IPS-NIHi11 (cell line): ENCODE measurements around the gene CHRNA9.

Source experiments
- DNase-seq: peaks from one replicate; pipeline ENCODE4 v3.0.0; 2012; ENCODE audit warnings: mixed read lengths, low spot score

Gene CHRNA9

DNA sequence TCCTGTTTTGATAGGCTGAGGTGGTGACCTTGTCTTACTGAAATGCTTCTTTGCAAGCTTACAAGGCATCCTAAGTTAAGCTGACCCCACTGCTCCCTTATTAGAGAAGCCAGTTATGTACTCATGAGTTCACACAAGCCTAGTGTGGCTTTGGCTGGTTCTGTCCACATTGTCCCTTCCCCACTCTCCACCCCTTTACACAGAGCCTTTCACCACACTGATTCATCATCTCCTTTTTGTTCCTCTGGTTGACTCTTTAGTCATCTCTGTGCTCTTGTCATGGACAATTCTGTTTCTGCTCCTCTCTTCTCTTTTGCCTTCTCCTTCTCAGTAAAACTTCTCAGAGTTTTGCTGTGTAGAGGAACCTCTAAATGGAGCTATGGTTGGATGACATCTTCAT, 4.9 kb downstream of the CHRNA9 start:
- no peak for DNase-seq

DNA sequence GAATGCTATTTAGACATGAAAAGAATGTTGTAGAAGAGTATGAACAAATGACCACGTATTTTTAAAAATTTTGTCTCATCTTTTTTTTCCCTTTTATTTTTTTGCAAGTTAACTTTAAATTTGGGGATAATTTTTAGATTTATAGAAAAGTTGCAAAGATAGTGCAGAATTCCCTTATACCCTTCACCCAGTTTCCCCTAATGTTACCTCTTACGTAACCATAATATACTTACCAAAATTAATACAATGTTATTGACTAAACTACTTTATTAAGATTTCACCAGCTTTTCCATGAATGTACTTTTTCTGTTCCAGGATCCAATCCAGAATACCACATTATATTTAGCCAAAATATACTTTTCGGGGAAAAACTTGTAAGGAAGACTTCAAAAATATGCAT, 12.3 kb downstream of the CHRNA9 start:
- no peak for DNase-seq

DNA sequence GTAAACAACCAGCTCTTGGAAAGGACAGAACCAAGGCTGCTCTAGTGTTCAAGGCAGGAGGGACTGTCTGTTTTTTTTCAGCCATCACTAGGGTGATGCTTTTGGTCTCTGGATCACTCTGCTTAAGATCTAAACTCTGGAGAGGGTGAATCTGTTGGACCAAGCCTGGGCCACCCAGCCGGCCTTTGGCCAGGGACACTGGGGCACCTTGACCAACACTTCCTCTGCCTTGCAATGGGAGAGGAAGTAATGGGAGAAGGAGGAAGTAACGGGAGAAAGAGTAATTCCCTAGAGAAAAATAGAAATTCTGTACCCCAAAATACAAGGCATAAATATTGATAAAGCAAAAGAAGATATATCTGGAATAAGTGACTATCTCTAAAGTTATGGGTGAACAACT, 12.9 kb downstream of the CHRNA9 start:
- DNase-seq: no peak

DNA sequence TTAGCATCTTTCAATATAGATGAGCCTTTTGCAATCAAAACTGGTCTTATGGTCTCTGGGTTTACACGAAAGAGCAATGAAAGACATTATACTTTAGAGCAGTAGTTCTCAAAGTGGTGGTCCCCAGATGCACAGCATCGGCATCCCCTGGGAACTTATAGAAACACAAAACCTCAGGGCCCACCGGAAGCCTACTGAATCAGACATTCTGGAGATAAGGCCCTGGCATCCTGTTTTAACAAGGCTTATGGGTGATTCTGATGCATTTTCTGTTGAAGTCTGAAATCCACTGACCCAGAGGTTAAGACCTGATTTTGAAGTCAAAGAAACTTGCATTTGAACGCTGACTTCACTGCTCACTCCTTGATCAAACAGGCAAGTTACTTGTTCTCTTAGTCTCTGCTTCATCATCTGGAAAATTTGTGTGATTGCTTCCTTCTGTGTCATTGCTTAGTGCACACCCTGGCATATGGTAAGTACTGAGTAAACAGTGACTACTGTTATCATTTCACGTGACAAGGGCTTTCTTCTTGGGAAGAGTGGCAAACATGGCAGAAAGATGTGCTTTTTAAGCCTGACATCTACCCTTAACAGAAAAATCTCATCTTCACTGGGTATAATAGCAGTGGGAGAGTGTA, 14.5 kb downstream of the CHRNA9 start:
- DNase-seq: no peak

DNA sequence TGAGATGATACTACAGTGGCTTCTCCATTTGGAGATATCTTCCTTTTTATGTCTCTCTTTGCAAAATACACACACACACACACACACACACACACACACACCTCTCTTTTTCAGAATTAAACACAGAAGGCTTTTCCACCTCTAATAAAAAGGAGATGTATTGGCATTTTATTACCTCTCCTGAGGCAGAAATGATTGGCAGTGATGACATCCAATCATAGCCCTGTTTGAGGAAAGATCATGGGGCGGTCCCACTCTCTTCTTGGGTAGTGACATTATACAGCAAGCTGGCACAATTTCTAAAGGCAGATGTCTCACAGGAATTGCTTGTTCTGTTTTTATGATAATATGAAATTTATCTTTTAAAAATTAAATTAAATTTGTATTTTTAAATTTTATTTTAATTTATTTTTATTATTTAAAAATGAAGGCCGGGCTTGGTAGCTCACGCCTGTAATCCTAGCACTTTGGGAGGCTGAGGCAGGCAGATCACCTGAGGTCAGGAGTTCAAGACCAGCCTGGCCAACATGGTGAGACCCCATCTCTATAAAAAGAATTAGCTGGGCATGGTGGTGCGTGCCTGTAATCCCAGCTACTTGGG, 15.6 kb downstream of the CHRNA9 start:
- no peak for DNase-seq

DNA sequence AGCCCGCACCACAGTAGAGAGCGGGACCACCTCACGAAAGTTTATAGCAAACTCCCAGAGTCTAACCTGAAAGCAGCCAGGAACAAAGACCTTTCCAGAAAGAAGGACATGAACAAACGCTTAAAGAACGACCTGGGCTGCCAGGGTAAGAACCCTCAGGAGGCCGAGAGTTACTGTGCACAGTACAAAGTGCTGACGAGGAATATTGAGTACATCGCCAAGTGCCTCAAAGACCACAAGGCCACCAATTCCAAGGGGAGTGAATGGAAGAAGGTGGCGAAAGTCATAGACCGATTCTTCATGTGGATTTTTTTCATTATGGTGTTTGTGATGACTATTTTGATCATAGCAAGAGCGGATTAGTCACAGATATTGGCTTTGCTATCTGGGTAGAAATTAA, 19.0 kb downstream of the CHRNA9 start:
- DNase-seq: no peak

DNA sequence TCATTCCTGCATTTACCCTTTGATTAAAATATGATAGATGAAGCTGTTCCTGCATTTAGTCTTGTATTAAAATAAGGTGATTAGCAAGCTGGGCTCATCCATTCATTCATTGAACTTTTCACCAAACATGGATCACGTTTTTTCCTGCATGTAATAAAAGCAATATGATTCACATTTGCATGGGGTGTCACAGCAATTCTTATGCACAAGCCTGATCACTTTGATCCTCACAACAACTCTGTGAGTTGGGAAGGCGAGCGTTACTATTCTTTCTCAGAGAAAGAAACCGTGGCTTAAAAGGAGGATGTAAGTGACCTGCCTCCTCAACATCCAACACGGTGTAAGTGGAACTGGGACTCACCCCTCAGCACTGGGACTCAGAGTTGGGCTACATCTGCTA, 20.0 kb downstream of the CHRNA9 start:
- DNase-seq: no peak

DNA sequence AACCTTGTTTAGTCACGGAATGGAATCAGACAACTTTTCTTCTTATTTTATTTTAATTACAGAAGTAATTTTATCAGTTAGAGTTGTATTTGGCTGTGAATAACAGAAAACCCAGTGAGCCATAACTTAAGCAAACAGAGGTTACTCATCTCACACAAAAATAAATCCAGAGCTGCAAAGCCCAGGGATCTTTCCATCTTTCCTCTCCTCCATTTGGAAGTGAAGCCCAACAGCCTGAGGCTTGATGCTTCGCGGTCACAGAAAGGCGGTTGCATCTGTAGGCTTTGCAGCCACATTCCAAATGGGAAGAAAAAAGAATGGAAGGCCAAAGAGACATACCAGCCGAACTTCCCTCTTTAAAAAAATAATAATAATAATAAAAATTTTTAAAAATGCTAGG, 22.6 kb downstream of the CHRNA9 start:
- no peak for DNase-seq

DNA sequence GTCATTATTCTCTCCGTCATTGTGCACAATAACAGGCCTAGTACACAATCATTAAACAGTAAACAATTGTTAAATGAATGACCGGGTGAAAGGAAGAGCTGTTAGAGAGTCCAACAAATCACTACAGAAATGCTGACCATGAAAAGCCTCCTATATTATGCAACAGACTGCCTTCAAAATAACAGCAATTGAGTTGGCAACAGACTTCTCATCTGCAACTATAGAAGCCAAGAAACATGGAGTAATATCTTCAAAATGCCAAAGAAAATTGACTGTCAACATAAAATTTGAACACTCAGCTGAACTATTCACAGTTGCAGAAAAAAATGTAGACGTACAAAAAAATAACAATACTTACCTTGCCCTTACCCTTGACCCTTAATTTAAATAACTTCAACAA, 26.2 kb downstream of the CHRNA9 start:
- DNase-seq: no peak

DNA sequence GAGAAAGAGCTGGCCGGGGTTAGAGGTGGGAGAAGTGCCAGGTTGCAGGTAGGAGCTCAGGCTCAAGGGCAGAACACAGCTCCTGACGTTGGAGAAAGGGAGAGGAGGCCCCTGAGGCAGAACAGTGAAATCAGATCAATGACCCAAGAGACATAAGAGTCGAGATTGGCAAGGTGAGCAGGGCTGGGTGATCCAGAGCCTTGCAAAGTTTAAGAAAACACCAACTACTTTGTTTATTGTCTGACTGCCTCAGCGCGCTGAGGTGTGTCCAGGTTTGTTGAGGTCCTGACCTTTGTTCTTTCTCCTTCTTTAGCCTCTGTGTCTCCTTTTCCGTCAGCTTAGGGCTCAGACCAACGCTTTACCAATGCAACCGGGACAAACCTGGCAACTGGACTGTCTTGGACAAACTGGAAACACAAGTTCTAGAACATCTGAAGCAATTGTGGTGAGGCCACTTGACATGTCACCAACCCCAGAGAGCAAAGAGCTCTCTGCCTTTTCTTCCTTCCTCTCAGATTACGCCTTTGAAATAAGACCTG, 28.3 kb downstream of the CHRNA9 start:
- DNase-seq: no peak

DNA sequence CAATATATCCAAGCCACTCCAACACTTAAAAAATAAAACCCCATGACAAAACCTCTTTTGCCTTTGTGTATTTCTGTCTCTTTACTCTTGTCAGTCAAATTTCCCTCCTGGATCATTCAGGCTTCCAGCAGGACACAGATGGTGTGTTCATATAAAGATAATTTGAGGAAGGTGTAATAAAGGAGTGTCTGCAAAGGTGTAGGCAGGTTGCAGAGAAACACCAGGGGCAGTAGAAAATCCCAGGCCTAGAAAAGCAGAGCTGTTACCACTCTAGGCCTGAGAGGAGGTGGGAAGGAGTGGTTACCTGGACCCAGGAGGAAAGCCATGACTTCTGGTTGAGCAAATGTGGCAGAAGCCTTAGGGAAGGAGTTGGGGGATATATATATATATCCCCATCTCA, 28.8 kb downstream of the CHRNA9 start:
- no peak for DNase-seq

DNA sequence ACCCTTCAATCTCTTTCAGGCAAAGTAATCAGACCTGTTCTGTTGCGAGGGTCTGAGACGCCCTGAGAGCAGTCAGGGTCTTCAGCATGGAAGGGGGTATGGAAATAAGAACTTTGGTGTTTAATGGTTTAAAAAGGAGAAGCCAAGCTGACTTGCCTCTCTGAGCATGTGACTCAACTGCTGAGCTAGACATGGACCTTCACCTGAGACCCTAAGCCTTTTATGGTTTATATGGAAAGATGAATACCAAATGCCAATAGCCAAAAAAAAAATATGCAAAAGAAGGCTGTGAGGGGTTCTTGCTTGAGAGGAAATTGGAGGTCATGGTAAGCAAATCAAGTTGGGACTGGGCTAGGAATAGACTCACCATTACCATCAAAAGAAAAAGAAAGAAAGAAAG, 30.6 kb downstream of the CHRNA9 start:
- DNase-seq: no peak

DNA sequence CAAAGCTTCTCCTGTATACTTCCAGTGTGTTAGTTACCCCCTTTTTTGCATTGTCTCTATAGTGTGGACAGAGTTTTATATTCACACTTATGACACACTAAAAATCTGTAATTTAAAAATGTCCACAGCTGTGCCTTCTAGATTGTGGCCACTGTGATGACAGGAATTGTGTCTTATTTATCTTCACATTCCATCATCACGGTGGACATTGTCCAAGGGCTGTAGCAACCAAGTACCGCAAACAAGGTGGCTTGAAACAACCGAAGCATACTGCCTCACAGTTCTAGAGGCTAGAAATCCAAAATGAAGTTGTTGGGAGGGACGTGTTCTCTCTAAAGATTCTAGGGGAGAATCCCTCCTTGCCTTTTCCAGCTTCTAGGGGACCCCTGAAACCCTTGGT, 32.3 kb downstream of the CHRNA9 start:
- no peak for DNase-seq

DNA sequence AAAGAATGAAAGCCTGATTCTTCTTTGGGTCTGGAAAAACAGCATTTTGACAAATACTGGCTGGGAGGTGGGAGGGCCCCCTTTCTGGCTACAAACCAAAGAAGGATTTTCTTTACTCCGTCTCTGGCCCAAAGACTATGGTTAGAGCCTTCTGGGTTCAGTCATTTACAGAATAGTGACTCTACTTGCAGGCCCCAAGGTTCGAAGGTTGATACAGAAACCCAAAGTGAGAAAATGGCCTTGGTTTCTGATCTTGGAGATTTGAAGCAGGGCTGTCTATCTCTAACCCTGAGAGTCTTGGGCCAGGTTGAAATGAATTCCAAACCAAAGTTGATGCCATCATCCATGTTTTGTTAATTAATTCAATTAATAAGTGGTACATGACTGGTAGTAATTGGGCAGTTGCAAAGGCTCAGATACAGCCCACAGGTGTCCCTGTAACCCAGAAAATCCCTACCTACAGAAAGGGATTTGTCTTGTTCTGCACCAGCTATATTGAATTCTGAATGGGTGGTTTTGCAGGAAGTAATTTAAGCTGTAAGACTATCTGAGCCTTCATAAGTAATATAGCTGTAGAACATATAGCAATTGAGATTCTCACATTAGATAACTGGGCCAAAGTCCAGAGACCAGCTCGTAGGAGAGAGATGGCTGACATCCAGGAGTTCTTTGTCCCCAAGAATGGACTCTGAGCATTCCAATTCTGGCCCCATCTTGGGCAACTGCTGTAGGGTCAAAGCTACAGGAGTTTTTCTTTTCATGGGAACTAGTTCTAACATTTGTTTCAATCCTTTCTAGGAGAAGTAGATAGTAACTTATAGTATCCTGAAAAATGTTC, 34.5 kb downstream of the CHRNA9 start:
- DNase-seq: no peak

DNA sequence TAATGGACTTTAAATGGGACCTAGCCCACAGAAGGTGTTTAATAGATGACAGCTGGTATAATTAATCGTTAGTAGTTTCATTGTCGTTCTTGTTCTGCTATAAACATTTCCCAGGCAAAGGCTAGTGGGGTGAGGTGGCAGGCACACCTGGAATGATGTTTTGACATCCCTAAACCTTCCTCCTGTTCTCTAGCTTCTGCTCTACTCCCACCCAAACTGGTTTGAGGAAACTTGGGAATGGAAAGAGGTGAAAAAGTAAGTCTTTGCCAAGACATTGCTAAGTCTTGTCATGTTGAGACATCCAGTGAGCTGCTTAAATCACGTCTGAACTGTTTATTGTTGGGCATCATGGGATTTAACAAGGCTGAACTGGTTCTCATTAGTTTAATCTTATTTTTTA, 37.5 kb downstream of the CHRNA9 start:
- DNase-seq: no peak

DNA sequence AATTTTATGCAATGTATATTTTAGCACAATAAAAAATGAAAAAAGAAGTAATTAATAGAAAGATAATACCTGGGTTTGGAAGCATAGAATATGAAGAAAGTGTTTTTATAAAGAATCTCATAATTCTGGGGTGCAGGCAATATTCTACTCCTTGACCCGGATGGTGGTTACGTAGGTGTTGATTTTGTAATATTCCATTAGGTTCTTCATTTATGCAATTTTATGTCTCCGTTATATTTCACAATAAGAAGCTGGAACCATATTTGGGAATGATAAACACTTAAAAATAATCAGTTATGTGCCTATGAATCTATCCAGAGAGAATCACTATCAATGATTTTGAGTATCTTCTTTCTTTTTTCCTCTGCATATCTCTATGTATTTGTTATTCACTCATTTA, 38.5 kb downstream of the CHRNA9 start:
- no peak for DNase-seq

DNA sequence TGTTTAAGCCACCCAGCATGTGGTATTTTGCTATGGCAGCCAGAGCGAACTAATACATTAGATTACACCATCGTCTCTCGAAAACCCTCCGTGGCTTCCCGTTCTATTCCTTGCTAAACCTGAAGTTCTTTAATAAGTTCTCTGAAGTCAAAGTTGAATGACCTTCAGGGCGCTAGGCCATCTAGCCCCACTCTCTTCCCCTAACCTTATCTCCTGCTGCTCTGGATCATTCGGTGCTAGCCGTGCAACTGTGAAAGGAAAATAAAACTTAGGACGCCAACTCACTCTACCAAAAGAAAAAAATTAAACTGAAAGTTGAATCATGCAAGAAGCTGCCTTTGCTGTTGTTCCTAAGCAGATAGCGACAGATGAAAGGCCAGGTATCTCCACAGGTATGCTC, 40.0 kb downstream of the CHRNA9 start:
- DNase-seq: no peak

DNA sequence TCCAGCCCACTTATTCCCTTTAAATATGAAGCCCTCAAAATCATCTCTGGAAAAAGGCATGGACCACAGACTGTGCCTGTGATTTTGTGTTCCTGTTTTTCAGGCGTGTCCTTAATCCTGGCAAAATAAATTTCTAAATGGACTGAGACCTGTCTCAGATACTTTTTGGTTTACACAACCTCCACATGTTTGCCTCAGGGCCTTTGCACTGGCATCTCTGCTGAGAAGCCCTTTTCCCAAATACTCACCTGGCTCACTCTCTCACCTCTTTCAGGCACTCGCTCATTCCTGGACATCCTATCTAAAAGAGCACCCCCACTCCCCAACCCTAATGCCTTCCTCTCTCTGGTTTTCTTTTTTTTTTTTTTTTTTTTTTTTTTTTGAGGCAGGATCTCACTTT, 40.5 kb downstream of the CHRNA9 start:
- no peak for DNase-seq

DNA sequence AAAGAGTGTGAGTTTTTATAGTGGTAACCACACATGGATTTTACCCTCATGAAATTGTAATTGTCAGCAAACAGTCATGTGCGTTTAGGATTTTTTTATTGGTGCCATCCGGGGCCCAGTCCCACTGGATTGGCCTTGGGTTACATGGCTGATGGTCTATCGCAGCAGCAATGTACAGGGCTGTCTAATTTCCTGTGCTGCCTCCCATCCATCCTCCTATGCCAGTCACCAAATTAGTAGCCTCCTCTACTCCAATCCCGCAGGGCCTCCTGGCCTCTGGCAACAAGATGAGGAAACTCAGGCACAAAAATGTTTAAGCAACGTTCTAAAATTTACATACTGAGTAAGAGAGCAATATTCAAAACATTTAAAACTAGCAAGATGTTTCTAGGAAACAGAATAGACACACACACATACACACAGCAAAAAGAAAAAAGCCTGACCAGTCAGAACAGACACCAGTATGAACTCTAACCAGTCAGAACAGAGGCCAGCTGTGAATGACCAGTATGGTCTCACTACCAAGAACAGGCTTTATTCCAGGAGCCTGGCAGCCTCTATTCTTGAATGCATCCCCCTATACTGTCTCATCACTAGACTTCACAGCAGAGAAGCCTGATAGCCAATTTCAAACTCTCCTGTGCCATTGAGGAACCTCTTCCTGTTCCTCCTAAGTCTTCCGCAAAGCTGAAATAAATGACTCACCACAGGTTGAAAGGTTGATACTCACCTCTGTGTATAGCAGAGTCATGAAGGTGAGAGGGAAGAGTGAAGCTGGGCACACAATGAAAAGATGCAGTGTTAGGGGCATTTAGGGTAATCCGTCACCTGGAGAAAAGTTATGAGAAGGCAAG, 42.6 kb downstream of the CHRNA9 start:
- no peak for DNase-seq

DNA sequence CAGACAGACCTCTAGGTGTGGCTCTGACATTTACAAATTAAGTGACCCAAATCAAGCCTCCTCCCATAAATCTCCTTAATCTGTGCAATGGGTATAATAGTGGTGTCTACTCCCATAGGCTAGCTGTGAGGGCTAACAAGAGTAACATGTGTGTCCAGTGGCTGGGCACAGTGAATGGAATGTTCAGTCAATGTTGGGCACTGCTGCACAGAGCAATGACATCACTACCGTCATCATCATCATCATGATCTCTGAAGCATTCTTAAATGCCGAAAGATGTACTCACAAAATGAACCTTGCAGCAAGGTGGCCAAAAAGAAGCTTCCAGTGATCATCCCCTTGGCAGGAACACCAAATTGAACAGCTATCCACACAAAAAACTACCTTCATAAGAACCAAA, 43.5 kb downstream of the CHRNA9 start:
- no peak for DNase-seq

DNA sequence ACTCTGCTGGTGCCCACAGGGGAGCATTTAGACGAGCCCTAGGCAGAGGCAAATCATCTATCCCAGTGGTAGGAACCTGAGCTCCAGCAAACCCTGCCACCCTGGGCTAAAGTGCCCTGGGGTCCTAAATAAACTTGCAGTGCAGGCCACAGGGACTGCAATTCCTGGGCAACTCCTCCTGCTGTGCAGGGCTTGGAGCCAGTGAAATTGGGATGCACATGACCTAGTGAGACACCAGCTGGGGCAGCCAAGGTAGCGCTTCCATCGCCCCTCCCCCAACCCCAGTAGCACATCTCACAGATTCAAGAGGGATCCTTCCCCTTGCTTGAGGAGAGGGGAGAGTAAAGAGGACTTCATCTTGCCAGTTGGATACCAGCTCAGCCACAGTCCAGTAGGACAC, 44.1 kb downstream of the CHRNA9 start:
- no peak for DNase-seq

DNA sequence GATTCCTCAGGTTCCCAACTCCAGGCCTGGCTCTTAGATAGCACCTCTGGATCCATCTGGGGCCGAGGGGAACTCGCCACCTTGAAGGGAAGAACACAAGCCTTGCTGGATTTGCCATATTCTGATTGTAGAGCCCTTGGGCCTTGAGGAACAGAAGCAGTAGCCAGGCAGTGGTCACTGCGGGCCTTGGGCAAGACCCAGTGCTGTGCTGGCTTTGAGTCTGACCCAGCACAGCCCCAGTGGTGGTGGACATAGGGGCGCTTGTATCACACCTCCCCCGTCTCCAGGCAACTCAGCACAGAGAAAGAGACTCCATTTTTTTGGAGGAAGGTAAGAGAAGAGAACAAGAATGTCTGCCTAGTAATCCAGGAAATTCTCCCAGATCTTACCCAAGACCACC, 45.5 kb downstream of the CHRNA9 start:
- no peak for DNase-seq
